ENCODE measurements around the gene PXMP4.
A peak's percentile ranks its signal among the peaks of the same experiment; 100 is the strongest.

The PXMP4 gene

GRCh38 chr20:33697129-33697528 is 23.0 kb downstream of the PXMP4 start:
- DNase-seq (ENCODE audit: low read depth, low spot score), result no peak
- H3K4me3 ChIP-seq (ENCODE audit: low read depth, low read length), result no peak overlapping the region
- in situ Hi-C loops (cut with HindIII; ENCODE audit: low sequenced_read_pairs), result no loop called here
- TF ChIP-seq CTCF (IDR thresholded peaks at IDR 0.05; ENCODE audit: low read depth, low read length), result no peak

GRCh38 chr20:33696448-33696847 is 23.7 kb downstream of the PXMP4 start:
- no peak for DNase-seq (ENCODE audit: low read depth, low spot score)
- H3K4me3 ChIP-seq (ENCODE audit: low read depth, low read length), result no peak overlapping the region
- TF ChIP-seq CTCF (IDR thresholded peaks at IDR 0.05; ENCODE audit: low read depth, low read length), result no peak
- in situ Hi-C loops (cut with HindIII; ENCODE audit: low sequenced_read_pairs), result no loop called here

- no peak for TF ChIP-seq CTCF (IDR thresholded peaks at IDR 0.05; ENCODE audit: low read depth, low read length)
- in situ Hi-C loops (cut with HindIII; ENCODE audit: low sequenced_read_pairs), result no loop called here
- no peak overlapping the region for H3K4me3 ChIP-seq (ENCODE audit: low read depth, low read length)
- DNase-seq (ENCODE audit: low read depth, low spot score), result no peak
Measured at GRCh38 chr20:33694639-33695012, 25.5 kb downstream of the PXMP4 start.

GRCh38 chr20:33693741-33694638 is 26.1 kb downstream of the PXMP4 start:
- in situ Hi-C loops (cut with HindIII; ENCODE audit: low sequenced_read_pairs), result no loop called here
- DNase-seq (ENCODE audit: low read depth, low spot score), result no peak
- H3K4me3 ChIP-seq (ENCODE audit: low read depth, low read length), result no peak overlapping the region
- TF ChIP-seq CTCF (IDR thresholded peaks at IDR 0.05; ENCODE audit: low read depth, low read length), result no peak

- no peak overlapping the region for H3K4me3 ChIP-seq (ENCODE audit: low read depth, low read length)
- TF ChIP-seq CTCF (IDR thresholded peaks at IDR 0.05; ENCODE audit: low read depth, low read length), result no peak
- in situ Hi-C loops (cut with HindIII; ENCODE audit: low sequenced_read_pairs), result no loop called here
- DNase-seq (ENCODE audit: low read depth, low spot score), result no peak
Measured at GRCh38 chr20:33693289-33693688, 26.8 kb downstream of the PXMP4 start.

- in situ Hi-C loops (cut with HindIII; ENCODE audit: low sequenced_read_pairs), result no loop called here
- no peak for TF ChIP-seq CTCF (IDR thresholded peaks at IDR 0.05; ENCODE audit: low read depth, low read length)
- no peak overlapping the region for H3K4me3 ChIP-seq (ENCODE audit: low read depth, low read length)
- DNase-seq (ENCODE audit: low read depth, low spot score), result peak; percentile 59
Measured at GRCh38 chr20:33689973-33690372, 30.1 kb downstream of the PXMP4 start.

All from astrocyte of the spinal cord (primary cell).